Fibroblast of skin of right quadriceps (primary cell): ENCODE data around the gene HOXA7.

Source experiments
- DNase-seq: peaks from one replicate; pipeline ENCODE4 v3.0.0-alpha.2; 2013

The HOXA7 gene

DNA sequence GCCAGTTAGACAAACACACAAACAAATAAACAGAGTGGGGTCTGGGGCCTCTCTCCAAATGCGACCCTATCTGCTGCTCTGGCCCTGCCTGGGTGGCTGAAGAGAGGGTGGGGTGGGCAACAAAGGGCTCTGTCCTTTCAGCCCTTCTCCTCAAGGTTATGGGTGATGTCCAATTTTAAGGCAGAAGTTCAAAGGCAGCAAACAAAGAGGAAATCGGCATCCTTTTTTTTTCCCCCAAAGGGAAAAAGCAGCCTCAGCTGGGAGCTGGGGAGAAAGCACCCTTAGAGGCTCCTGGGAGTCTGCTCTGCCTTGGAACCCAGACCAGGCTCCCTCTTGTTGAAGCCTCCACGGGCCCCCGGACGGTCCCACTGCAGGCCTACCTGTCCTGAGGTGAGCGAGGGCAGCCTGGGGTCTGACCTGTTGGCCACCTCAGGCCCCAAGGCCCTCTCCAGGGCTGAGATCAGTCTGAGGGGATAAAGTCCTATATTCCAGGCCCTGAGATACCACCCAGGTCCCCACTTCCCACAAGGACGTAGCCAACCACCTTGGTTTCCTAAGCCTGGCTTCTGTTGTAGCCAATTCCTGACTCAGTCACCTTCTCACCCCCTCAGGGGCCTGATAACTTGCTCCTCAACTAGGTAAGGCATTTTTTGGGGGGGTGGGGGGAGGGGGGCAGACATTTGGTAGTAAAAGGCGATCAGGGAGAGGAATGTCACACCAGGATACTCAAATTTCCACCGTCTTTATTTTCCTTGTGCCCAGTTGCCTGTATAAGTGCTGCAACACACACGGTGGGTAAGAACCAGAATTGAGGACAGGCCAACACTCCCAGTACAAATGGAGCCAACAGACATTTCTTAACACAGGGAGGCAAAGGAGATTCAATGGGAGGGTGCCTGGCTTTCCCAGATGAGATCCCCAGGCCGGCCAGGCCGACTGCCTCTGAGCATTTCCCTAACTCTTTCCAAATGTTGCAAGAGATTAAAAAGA lies 24.3 kb upstream of the HOXA7 start:
- peak; percentile 30 for DNase-seq

DNA sequence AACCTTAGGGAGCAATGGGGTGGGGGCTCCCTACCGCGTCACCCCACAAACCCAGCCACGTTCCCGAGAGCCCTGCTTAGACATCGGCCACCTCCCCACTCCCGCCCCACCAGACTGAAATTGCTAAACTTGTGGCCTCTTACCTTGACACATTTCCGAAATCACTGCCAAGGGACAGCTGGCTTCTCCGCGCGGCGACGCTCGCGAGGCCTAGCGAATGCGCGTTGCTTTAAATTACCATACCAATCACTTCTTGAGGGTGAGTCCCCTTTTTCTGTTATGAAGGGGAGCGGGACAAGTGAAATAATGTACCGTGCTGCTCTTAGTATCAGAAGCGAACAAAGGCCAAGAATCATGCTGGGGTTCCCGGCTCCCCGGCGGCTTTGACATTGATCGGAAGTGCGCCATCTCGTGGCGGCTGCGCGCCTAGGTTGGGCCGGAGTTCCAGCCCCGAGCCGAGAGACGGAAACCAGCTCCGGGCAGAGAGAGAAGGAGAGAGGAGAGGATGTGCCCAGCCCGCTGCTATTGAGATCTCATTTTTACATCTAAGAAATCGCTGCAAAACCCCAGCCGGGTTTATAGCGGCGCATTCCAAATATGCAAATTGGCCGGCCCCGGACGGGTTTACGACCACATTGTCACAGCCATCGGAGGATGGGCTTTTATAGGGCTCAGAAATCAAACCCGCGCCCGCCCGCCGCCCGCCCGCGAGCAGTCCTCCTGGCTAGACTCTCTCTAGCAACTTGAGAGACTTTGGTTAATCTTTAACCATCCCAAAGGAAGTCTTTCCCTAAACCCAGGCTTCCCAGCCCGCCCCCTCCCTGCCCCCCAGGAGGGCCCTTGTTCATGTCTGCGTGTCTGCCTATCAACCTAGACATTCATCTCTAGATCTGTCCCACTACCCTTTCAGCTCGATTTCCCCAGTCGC lies 23.3 kb upstream of the HOXA7 start:
- peak; percentile 92 for DNase-seq

DNA sequence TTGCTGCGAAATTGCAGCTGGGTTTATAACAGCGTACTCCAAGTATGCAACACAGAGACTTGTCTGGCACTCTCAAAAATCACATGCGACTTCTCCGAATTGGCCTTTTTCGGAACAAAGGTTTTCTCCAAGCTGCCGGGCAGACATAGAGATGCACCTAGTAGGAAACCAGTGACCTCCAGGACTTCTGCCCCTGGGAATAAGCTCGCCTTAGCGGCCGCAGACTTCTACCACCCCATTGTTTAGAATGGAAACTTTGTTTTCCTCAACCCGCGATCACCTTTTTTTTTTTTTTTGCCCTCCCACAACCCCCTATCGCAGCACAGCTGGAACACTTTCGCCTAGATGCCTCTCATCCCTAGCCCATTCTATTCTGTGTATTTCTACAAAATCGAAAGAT lies 22.6 kb upstream of the HOXA7 start:
- peak; percentile 28 for DNase-seq

DNA sequence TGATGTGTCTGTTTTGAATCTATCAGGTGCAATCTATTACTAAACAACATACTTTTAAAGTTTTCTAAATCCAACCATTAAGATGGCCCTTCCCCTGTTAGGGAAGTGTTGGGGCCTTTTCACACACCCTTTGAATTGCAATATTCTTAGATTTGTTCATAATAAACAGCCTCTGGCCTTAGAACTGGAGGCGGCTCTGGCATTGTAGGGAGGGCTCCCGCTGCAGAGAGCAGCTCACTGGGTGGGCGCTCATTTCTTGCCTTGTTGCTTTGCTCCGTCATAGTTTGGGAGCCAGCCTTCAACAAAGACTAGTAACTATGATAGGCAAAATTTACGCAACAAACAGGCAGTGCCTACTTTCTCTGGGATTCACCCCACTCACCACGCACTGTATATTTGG lies 21.9 kb upstream of the HOXA7 start:
- DNase-seq: peak; percentile 65

DNA sequence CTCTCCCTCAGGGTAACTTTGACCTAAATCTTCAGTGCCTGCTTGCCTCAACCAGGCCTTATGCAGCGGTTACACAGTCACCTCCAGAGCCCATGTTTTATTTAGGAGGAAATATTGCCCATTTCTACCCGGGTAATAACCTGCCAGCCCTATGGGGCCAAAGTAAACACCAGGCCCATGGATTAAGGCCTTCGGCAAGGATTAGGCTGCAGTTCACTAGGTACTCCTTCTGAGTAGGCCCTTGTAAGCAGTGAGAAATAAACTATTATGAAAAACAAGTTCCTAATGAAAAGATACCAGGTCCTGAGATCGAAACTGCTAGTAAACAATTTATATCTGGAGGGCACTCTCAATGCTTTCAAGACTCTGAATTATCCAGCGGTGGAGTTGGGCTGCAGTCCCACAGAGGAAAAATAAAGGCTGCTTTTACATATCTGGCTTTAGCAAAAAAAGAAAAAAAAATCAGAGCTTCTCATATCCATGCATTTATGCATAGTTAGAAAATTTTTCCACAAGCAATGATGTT lies 21.4 kb upstream of the HOXA7 start:
- no peak for DNase-seq

DNA sequence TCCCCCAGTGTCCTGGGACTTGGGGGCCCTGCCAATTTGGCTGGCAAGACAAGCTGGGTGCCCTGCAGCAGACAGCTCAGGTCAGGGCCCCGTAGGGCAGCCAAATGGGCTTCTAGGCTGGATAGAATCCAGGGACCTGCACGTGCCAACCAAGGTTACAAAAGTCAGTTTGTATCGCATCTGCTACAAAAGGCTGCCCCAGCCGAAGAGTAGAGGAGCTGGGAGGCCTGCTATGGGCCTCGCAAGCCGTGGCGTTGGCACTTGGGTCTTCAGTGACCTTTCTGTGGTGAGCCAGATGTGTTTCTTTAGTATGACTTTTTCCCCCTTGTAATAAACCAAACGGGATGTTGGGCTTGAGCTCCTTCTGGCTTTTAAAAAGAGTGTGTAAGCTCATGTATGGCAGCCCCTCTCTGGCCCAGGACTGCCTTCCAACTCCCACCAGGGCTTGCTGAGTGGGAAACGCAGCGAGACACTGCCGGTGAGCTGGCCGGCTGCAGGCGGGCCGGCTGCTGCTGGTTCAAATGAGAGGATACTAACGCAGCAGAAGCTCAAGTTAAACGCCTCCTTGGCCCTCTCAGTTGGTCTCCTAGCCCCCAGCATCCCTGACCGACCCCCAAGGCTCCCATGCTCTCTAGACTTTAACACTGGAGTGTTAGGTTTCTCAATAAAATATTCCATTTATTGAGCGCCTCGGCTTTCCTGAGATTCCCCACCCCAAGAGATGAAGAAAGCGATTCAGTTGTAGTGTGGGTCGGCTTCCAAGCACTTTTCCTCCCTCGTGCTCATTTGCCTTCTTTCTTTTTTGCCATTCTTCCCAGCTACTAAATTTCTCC lies 20.7 kb upstream of the HOXA7 start:
- peak; percentile 34 for DNase-seq

DNA sequence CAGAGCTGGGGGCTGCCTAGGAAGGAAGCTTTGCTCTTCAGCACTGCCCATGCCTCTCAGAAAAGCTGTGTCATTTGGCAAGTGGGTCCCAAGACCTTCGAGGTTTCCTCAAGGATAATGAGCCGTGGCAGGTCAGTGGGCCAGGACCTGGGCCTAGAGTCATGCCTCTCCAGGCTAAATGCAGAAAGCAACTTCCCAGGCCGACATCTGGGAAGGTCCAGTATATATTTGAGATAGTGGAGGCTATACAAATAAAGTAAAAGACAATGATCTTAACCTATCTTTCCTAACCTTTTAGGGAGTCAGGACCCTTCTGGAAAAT lies 20.0 kb upstream of the HOXA7 start:
- DNase-seq: no peak

DNA sequence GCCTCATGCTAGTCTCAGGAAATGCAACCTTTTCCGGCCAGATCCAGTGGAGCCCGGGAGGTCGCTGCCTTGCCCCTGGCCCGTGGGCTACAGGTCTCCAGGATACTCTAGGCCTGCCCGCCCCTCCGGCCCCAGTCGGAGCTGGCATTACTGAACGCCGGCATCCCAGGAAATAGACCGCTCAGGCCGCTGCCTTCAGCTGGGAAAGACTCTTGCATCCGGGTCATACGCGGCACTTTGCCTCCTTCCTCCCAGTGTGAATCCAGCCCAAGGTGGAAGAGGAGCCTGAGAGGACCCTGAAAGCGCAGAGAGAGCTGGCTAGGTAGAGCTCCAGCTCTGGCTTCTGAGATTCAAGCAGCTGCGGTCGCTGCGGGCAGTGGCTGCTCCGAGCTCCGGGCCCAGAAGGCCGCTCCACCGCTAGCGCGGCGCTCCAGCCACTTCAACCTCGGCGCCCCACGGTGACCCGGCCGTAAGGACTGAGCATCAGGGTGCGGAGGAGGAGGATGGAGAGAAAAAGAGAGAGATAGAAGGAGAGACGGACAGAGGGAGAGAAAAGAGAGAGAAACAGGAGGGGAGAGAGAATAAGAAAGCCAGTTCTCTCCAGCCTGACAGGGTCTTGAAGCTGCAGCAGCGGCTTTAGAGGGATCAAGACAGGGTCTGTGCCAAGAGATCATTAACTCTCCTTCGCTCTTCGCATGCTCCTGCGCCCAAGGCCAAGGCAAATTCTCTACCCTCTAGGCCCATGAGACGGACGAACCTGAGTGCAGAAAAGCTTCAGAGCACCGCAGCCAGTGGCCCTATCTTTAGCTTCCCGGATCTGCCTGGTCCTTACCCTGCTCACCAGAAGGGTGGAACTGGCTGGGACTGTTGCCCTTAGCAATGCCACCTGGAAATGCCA lies 19.4 kb upstream of the HOXA7 start:
- DNase-seq: peak; percentile 57

DNA sequence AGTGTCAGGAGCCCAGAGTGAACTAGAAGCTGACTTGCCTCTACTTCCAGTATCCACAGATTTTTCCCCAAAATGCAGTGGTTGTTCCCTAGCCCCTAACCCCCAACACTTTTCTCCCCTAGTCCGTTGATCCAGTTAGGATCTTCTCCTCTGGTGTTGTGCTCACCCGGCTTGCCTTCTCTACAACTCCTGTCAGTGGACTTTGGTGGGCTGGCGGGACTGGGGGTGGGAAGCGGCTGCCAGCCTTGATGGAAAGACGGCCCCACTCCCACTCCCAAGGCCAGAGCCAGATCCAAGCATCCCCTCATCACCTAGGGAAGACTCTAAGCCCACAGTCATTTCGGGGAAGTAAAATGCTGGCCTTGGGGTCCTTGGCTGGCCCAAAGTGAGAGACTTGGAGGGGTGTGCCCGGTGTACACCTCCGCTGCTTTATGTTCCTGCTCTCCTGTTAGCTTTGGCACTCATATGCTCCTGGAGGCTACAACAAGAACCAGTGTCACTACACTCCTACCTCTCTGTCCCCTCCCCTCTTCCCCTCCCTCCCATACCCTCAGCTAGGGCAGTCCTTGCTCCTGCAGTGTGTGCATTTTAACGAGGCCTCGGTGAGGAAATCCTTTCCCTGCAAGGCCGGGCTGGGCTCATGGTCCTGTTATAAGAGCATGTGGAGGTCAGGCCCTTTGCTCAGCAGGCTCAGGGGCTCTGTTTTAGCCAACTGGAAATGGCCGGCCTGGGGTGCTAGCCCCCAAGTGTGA lies 18.6 kb upstream of the HOXA7 start:
- peak; percentile 78 for DNase-seq

DNA sequence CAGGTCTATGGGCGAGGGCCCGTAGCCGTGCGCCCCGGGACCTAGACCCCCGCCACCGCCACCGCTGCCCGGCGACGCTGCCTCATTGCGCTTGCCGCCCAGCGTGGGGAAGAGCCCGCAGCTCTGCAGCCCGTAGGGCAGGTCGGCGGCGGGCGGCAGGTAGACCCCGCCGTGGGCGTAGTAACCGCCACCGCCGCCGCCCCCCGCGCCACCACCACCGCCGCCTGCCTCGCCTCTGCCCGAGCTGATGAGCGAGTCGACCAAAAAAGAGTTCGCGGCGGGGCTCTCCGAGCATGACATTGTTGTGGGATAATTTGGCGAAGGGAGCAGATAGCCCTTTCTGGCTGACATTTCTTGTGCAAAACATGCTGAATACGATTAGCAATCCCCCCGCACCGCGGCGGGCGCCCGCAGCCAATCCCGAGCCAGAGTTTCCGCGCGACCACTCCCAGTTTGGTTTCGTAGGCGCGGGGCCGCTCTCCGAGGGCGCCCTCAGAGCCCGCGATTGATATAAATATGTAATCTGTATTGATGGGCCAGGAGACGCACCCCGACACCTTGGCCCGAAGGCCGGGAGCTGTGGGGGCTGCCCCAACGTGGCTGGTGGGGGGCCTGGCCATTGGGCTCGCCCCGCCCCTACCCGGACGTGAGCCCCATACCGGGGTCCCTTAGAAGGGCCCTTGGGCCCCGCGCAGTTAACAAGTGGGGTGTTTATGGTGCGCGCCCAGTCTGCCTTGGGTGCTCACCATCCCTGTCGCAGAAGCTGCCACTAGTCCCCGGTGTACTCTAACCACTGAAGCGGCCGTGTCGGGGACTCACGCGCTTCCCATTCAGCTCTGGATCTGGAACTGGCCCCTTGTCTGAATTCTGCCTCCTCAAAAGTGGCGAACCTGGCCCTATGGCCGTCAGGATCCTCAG lies 17.7 kb upstream of the HOXA7 start, which contains the start of gene HOXA10:
Gene HOXA10 (minus strand): TSS at position 365 of the 918 bp plus-strand sequence. CDS start 14 bp downstream, at position 351.
- peak; percentile 89 for DNase-seq

DNA sequence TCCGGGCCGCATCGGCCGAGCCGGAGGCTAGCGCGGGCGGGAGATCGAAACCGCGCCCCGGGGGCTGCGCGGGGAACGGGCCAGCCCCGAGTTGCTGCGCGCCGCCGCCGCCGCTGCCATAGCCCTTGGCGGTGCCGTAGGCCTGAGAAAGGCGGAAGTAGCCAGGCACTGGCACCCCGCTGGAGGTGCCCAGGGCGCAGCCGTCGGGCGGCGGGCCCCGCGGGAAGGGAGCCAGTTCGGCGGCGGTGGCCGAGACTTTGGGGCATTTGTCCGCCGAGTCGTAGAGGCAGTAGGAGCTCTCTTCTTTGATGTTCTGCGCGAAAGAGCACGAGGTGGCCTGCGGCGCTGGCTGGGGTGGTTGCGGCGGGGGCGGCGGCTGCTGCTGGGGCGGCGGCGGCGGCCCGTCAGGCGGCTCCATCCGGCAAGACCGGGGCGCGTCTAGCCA lies 17.1 kb upstream of the HOXA7 start:
- DNase-seq: peak; percentile 38

DNA sequence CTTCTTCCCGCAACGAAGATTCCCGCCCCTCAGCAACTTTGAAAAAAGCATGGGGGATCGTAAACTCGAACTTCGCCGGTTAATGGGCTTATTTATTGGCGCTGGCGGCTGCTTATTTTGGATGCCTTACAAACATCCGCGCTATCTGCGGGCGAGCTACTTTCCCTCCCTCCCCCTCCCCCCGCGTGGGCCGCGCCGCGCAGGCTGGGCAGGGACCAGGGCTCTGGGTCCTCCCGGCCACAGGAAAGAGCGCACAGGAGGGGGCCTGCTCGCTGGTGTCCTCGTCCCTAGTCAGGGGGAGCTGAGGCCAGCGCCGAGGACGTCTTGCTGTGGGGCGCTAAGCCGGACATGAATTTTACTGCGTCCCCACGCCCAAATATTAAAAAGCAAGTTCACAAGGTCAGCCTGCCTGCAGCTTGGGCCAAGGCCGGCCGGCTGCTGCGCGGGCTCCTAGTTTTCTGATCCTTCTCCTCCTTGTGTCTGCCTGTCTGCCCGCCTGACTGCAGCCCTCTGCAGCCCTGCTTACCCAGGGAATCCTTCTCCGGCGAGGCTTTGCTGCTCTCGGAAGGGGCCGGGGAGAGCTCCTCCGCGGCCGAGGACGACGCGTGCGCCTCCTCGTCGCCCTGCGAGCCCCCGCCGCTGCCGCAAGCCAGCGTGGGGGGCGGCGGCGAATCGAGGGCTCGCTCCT lies 16.5 kb upstream of the HOXA7 start:
- peak; percentile 87 for DNase-seq

DNA sequence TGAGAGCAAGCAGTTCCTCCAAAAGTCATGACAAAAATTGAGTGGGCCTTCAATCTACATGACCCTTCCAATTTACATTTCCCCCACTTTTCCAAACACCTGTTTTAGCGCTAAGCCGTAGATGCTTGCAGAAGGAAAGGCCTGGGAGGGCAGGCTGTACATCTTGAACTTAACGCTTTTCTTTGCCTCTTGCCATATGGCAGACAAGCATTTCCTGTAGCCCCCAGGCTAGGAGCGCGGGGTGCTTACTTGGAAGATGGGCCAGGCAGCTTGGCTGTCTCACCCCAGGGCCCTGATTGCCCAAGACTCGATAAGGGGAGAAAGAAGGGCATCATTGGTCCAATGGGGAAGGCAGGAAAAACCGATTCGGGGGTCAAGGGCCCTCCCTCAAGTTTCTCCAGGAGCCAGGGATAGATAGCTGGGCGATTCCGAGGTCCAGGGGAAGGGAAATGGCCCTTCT lies 15.9 kb upstream of the HOXA7 start:
- DNase-seq: peak; percentile 69

DNA sequence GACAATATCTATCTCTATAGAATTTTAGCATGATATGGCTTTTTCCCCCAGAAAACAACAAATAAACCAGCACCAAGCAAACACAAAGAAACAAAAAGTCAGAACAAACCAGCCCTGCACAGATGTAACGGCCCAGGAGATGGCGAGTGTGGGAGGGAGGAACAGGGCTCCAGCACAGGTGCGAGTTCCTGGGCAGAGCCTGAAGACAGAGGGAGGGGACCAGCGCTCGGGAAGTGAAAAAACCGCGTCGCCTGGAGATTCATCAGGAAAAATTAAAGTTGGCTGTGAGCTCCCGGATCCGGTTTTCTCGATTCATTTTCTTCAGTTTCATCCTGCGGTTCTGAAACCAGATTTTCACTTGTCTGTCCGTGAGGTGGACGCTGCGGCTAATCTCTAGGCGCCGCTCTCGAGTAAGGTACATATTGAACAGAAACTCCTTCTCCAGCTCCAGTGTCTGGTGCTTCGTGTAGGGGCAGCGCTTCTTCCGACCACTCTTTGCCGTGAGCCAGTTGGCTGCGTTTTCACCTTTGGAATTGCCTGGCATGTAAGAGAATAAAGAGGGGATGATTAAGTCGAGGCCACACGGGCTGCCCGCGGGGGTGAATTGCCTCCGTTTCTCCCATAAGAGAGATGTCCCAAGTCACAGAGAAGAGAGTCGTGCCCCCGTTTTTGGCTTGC lies 15.3 kb upstream of the HOXA7 start:
- DNase-seq: peak; percentile 56

DNA sequence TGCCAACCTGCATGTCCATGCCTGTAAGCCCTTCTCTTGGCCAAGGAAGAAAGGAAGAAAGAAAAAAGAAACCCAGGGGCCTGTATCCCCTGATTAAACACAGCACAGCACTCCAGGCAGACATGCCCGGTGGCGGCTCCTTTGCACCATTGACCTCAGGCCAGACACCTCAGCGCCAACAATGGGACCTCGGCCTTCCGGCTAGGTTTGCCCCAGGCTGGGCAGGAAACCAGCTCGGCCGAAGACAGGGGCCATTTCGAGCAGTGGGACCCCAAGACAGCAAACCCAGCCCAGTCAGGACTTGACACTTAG lies 14.8 kb upstream of the HOXA7 start:
- DNase-seq: peak; percentile 32

DNA sequence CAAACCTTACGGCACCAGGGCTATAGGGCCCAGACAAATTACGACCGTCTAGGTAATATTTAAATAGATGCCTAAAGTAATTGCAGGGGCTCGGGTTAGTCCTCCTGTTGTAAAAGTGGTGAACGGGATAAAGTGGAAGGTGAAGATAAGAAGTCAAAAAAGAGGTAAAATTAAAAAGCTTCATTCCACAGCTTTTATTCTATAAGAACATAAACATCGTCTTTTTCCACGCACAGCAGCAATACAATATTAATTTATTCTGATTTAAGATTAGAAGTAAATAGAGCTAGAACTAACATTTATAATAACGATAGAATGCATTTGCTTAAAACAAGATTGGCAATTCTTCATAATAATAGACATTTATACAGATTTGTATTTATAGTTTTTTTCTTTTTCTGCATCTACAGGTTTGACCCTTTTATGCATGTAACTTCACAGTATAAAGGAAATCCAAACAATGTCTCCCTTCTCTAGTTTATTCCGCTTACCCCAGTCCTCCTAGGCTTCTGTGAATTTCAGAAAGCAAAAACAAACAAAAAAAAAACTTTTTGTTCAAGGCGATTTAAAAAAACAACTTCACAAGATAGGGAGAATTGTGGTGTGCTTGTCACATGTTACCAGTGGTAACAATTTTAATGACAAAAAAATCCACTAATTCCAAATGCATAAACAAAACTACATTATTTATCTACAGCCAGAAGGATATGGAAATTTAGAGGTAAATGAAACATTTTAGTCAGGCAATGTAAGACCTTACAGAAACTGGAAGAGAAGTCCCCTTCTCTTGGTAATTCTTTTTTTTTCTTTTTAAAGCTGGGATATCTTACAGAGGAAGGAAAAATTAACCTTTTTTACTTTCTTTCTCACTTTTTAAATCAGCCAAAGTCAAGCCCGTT lies 14.2 kb upstream of the HOXA7 start:
- DNase-seq: no peak
